ENCODE measurements around the gene CASZ1.

The CASZ1 gene

GRCh38 chr1:10675813-10676212, 120.6 kb downstream of the CASZ1 start:
- in situ Hi-C loops (cut with HindIII; ENCODE audit: low pct_ligation_motif_present, low sequenced_read_pairs) = no loop called here
- no peak for TF ChIP-seq CTCF (IDR thresholded peaks at IDR 0.05; ENCODE audit: low read depth, low read length, missing control alignments)
- Histone ChIP-seq H3K27ac (no peak overlapping the region), H3K36me3 (replicated peaks) (no peaks in the 10 kb centered on the region), H3K4me3 (ENCODE audit: low read depth, low read length) (no peak overlapping the region), H3K27me3 (replicated peaks) (peaks cover 5% of the 10 kb centered on the region)
- no peak for DNase-seq

- Histone ChIP-seq H3K27me3 (replicated peaks) (peaks cover 7% of the 10 kb centered on the region), H3K27ac (no peak overlapping the region), H3K36me3 (replicated peaks) (no peaks in the 10 kb centered on the region), H3K4me3 (ENCODE audit: low read depth, low read length) (no peak overlapping the region)
- in situ Hi-C loops (cut with HindIII; ENCODE audit: low pct_ligation_motif_present, low sequenced_read_pairs) = no loop called here
- no peak for DNase-seq
- no peak for TF ChIP-seq CTCF (IDR thresholded peaks at IDR 0.05; ENCODE audit: low read depth, low read length, missing control alignments)
These were observed 121.5 kb downstream of the CASZ1 start for GRCh38 chr1:10674700-10675609.

- Histone ChIP-seq H3K4me3 (ENCODE audit: low read depth, low read length) (no peak overlapping the region), H3K27ac (no peak overlapping the region), H3K36me3 (replicated peaks) (no peaks in the 10 kb centered on the region), H3K27me3 (replicated peaks) (peaks cover 7% of the 10 kb centered on the region)
- no peak for TF ChIP-seq CTCF (IDR thresholded peaks at IDR 0.05; ENCODE audit: low read depth, low read length, missing control alignments)
- in situ Hi-C loops (cut with HindIII; ENCODE audit: low pct_ligation_motif_present, low sequenced_read_pairs) = no loop called here
- DNase-seq = no peak
These were observed 122.2 kb downstream of the CASZ1 start for GRCh38 chr1:10674222-10674621.

GRCh38 chr1:10673109-10673711, 123.2 kb downstream of the CASZ1 start:
- Histone ChIP-seq H3K4me3 (ENCODE audit: low read depth, low read length) (no peak overlapping the region), H3K36me3 (replicated peaks) (no peaks in the 10 kb centered on the region), H3K27me3 (replicated peaks) (peaks cover 8% of the 10 kb centered on the region), H3K27ac (no peak overlapping the region)
- DNase-seq = no peak
- in situ Hi-C loops (cut with HindIII; ENCODE audit: low pct_ligation_motif_present, low sequenced_read_pairs) = no loop called here
- TF ChIP-seq CTCF (IDR thresholded peaks at IDR 0.05; ENCODE audit: low read depth, low read length, missing control alignments) = no peak

- in situ Hi-C loops (cut with HindIII; ENCODE audit: low pct_ligation_motif_present, low sequenced_read_pairs) = no loop called here
- H3K36me3 ChIP-seq (replicated peaks) = no peaks in the 10 kb centered on the region
- no peak overlapping the region for H3K27ac ChIP-seq
- no peak overlapping the region for H3K4me3 ChIP-seq (ENCODE audit: low read depth, low read length)
- DNase-seq = no peak
- no peak for TF ChIP-seq CTCF (IDR thresholded peaks at IDR 0.05; ENCODE audit: low read depth, low read length, missing control alignments)
- peaks cover 10% of the 10 kb centered on the region for H3K27me3 ChIP-seq (replicated peaks)
These were observed 123.9 kb downstream of the CASZ1 start for GRCh38 chr1:10672343-10673050.
